Cardiac muscle cell (in vitro differentiated cells and primary cell): Measurements from ENCODE around the gene BCORL1. TPM values are rescaled to one million over a fixed set of nuclear protein-coding genes. Genes with fewer than 3 reads are reported as not detected.

Source experiments
- DNase-seq, 2 donors: peaks; one replicate each; pipeline versions ENCODE4 v3.0.0 to v3.0.0-alpha.2; 2010 to 2017; ENCODE audit warnings: low read depth in 1 of 2, low spot score in 1 of 2
- H3K27ac ChIP-seq: fragments of 200-600 bp; sonication (generic); 2 replicates; pipeline ENCODE4 v1.5.1; 2016
- H3K27me3 ChIP-seq: fragments of 200-600 bp; sonication (generic); 2 replicates; pipeline ENCODE4 v1.6.0; 2016; ENCODE audit warnings: control low read depth
- H3K36me3 ChIP-seq: fragments of 200-600 bp; sonication (generic); 2 replicates; pipeline ENCODE4 v1.5.1; 2016; ENCODE audit warnings: control low read depth
- H3K4me1 ChIP-seq: fragments of 200-600 bp; sonication (generic); 2 replicates; pipeline ENCODE4 v1.8.1; 2017; ENCODE audit warnings: low read depth, mild to moderate bottlenecking, mixed run types
- H3K4me3 ChIP-seq: fragments of 200-600 bp; sonication (generic); 2 replicates; pipeline ENCODE4 v1.5.1; 2016; ENCODE audit warnings: mild to moderate bottlenecking
- H3K9me3 ChIP-seq: fragments of 200-600 bp; sonication (generic); 2 replicates; pipeline ENCODE4 v1.5.1; 2017; ENCODE audit warnings: low read depth, mild to moderate bottlenecking, control low read depth
- polyA plus RNA-seq: library from polyadenylated mRNA; unstranded; fragments of >200 nt; fragmentation: Nextera tagmentation; extraction: Ambion mirVana; gene quantifications from 2 replicates; pipeline ENCODE4 v1.2.1, GENCODE V29; 2016
- total RNA-seq: library from RNA; depleted of rRNA; stranded (reverse); fragments of >200 nt; gene quantifications from 2 replicates; pipeline ENCODE4 v1.2.3, GENCODE V29; 2016
- TF ChIP-seq, protein P1 (sequence below): IDR thresholded peaks from 2 replicates; pipeline ENCODE4 v1.5.1; 2012; ENCODE audit warnings: low read depth, mild to moderate bottlenecking, low read length

The BCORL1 gene
- total and polyA plus RNA-seq, 2 experiments from 2014 or later = 8.7 to 10.7 TPM

DNA sequence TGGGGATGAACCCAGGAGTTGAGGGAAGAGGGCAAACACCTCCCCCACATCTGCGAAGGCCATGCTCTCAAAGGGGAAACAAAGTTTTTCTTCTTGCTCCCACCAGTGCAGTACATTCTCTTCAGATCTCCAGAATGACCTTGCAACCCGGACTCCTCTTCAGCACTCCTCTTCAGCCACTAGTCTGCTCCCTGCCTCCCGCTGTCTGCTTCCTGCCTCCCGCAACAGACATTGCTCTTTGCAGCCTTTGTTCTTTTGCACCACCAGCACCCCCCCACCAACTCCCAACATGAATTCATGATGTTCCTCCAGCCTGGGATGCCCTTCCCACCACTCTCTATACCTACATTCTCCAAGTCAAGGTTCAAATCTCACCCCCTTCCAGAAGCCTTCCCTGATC lies 44.4 kb upstream of the BCORL1 start:
- Histone ChIP-seq H3K27ac (no peak overlapping the region), H3K27me3 (peaks cover 34% of the 10 kb centered on the region)
- DNase-seq = no peak

GRCh38 chrX:129939986-129940385 lies 42.4 kb upstream of the BCORL1 start:
- H3K36me3 ChIP-seq = no peaks in the 10 kb centered on the region
- peaks cover 16% of the 10 kb centered on the region for H3K27me3 ChIP-seq
- no peaks in the 10 kb centered on the region for H3K4me1 ChIP-seq
- no peak for DNase-seq
- TF ChIP-seq, protein P1, sequence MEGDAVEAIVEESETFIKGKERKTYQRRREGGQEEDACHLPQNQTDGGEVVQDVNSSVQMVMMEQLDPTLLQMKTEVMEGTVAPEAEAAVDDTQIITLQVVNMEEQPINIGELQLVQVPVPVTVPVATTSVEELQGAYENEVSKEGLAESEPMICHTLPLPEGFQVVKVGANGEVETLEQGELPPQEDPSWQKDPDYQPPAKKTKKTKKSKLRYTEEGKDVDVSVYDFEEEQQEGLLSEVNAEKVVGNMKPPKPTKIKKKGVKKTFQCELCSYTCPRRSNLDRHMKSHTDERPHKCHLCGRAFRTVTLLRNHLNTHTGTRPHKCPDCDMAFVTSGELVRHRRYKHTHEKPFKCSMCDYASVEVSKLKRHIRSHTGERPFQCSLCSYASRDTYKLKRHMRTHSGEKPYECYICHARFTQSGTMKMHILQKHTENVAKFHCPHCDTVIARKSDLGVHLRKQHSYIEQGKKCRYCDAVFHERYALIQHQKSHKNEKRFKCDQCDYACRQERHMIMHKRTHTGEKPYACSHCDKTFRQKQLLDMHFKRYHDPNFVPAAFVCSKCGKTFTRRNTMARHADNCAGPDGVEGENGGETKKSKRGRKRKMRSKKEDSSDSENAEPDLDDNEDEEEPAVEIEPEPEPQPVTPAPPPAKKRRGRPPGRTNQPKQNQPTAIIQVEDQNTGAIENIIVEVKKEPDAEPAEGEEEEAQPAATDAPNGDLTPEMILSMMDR = no peak
- H3K9me3 ChIP-seq = no peaks in the 10 kb centered on the region
- H3K27ac ChIP-seq = no peak overlapping the region
- H3K4me3 ChIP-seq = no peak overlapping the region

More for the DNA sequence above, 44.4 kb upstream of the BCORL1 start:
- TF ChIP-seq, protein P1 = no peak
- Histone ChIP-seq H3K36me3 (no peaks in the 10 kb centered on the region), H3K4me1 (no peaks in the 10 kb centered on the region), H3K9me3 (no peaks in the 10 kb centered on the region), H3K4me3 (no peak overlapping the region)

DNA sequence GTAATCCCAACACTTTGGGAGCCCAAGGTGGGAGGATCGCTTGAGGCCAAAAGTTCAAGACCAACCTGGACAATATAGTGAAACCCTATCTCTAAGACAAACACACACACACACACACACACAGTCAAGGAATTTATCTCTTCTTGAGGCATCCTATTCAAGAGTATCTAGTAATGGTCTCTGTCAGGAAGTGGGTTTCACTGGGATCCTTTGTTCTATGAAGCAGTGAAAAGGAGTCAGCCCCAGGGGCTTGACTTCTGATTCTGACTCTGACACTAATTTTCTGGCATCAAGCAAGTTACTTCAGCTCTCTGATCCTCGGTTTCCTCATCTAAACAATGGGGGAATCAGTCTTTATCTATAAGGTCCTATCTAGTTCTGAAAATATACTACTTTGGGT lies 41.7 kb upstream of the BCORL1 start:
- Histone ChIP-seq H3K36me3 (no peaks in the 10 kb centered on the region), H3K27me3 (peaks cover 10% of the 10 kb centered on the region), H3K27ac (no peak overlapping the region), H3K4me3 (no peak overlapping the region), H3K9me3 (no peaks in the 10 kb centered on the region), H3K4me1 (no peaks in the 10 kb centered on the region)
- DNase-seq = no peak
- TF ChIP-seq, protein P1 = no peak

DNA sequence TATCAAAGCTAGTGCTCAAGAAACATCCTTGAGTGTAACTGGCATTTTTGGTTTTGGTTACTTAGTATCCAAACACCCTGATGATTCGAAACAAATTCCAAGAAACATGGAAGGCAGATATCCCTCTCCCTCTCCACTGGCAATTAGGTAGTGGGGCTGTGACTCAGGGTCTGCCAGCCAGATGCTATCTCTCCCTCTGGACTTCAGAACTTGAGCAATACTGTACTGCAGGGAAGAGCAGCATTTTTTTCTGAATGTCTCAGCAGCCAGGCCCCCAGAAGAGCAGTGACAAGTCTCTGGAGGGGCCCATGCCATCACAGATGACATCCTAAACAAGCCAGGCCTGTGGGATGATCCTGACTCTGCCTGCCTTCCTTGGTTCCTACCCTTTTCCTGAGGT lies 37.3 kb upstream of the BCORL1 start:
- TF ChIP-seq, protein P1 = no peak

GRCh38 chrX:129953334-129953648 lies 29.1 kb upstream of the BCORL1 start:
- H3K9me3 ChIP-seq = no peaks in the 10 kb centered on the region
- H3K4me3 ChIP-seq = peak overlapping the region; percentile 21
- DNase-seq = no peak
- H3K36me3 ChIP-seq = no peaks in the 10 kb centered on the region
- peaks cover 13% of the 10 kb centered on the region for H3K27me3 ChIP-seq
- H3K27ac ChIP-seq = no peak overlapping the region
- TF ChIP-seq, protein P1 = no peak
- peaks cover 3% of the 10 kb centered on the region for H3K4me1 ChIP-seq

More for the DNA sequence above, 37.3 kb upstream of the BCORL1 start:
- Histone ChIP-seq H3K36me3 (no peaks in the 10 kb centered on the region), H3K4me1 (no peaks in the 10 kb centered on the region), H3K4me3 (no peak overlapping the region), H3K27me3 (no peaks in the 10 kb centered on the region), H3K27ac (no peak overlapping the region), H3K9me3 (no peaks in the 10 kb centered on the region)
- peak in 1 of 2 donors; percentile 25 for DNase-seq

DNA sequence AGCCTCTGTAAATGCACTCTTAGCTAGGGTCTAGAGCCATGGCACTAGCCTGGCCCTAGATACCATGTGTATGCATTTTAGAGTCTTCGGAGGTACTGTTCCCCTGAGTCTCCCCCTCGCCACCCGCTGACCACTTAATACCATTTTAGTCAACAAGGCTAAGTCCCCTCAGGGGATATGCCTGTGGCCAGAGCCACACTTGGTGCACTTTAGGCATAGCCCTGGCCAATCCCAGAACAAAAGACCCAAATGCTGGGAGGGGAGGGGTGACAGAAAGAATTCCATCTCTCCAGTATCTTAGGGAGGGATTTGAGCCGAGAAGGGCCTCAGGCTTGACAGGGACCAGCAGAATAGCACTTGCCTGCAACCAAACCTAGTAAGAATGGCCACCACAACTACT lies 28.6 kb upstream of the BCORL1 start:
- H3K4me1 ChIP-seq = peaks cover 3% of the 10 kb centered on the region
- no peak overlapping the region for H3K4me3 ChIP-seq
- no peaks in the 10 kb centered on the region for H3K9me3 ChIP-seq
- peaks cover 15% of the 10 kb centered on the region for H3K27me3 ChIP-seq
- TF ChIP-seq, protein P1 = no peak
- H3K36me3 ChIP-seq = no peaks in the 10 kb centered on the region
- H3K27ac ChIP-seq = no peak overlapping the region
- no peak for DNase-seq
